Keratinocyte (primary cell): ENCODE measurements around the gene GABRE. TPM values are rescaled to one million over a fixed set of nuclear protein-coding genes. Genes with fewer than 3 reads are reported as not detected.
A peak's percentile ranks its signal among the peaks of the same experiment; 100 is the strongest.

ENCODE experiments used
- DNase-seq: peaks from one replicate; pipeline ENCODE4 v3.0.0-alpha.2; 2011; ENCODE audit warnings: low read depth, missing footprints, low spot score
- FAIRE-seq: peaks from 2 replicates; lab custom pipeline; 2011; peaks lifted over from hg19 to GRCh38; lab: Jason Lieb, UNC
- H2AFZ ChIP-seq: 2 replicates; pipeline ENCODE4 v1.6.0; 2012; ENCODE audit warnings: low read length, control low read depth, inconsistent platforms; ENCODE audit not compliant: control insufficient read depth
- H3K27ac ChIP-seq: 2 replicates; pipeline ENCODE4 v1.5.1; 2011; ENCODE audit warnings: low read length; ENCODE audit not compliant: control insufficient read depth, insufficient read depth
- H3K27me3 ChIP-seq: 3 replicates; pipeline ENCODE4 v1.6.0; 2011; ENCODE audit warnings: low read length; ENCODE audit not compliant: control insufficient read depth, insufficient read depth; ENCODE audit errors: extremely low read depth
- H3K36me3 ChIP-seq, 2 experiments: 2 replicates in 1 of 2; 3 replicates in 1 of 2; pipeline ENCODE4 v1.5.1; 2011; ENCODE audit warnings: low read length in 2 of 2, mild to moderate bottlenecking in 1 of 2; ENCODE audit not compliant: control insufficient read depth in 2 of 2, insufficient read depth in 2 of 2; ENCODE audit errors: extremely low read depth in 1 of 2
- H3K4me1 ChIP-seq: 3 replicates; pipeline ENCODE4 v1.5.1; 2011; ENCODE audit warnings: low read length; ENCODE audit not compliant: control insufficient read depth, insufficient read depth; ENCODE audit errors: extremely low read depth
- H3K4me2 ChIP-seq: 3 replicates; pipeline ENCODE4 v1.6.0; 2011; ENCODE audit warnings: low read depth, low read length; ENCODE audit not compliant: control insufficient read depth, insufficient read depth; ENCODE audit errors: extremely low read depth
- H3K4me3 ChIP-seq, 3 experiments: fragments of 200-600 bp in 1 of 3; sonication (generic) in 1 of 3; 2 replicates in 2 of 3; 3 replicates in 1 of 3; pipeline ENCODE4 v1.5.1; 2011 to 2016; ENCODE audit warnings: low read length in 3 of 3, mild to moderate bottlenecking in 3 of 3, control low read depth in 2 of 3, inconsistent platforms in 1 of 3, low read depth in 1 of 3, mixed read lengths in 1 of 3, mixed run types in 1 of 3, moderate library complexity in 1 of 3; ENCODE audit not compliant: control insufficient read depth in 2 of 3, insufficient read depth in 2 of 3; ENCODE audit errors: extremely low read depth in 1 of 3
- H3K79me2 ChIP-seq: 2 replicates; pipeline ENCODE4 v1.6.0; 2012; ENCODE audit warnings: low read length; ENCODE audit not compliant: control insufficient read depth, insufficient read depth
- H3K9ac ChIP-seq: 3 replicates; pipeline ENCODE4 v1.6.0; 2011; ENCODE audit warnings: low read length; ENCODE audit not compliant: control insufficient read depth, insufficient read depth; ENCODE audit errors: extremely low read depth
- H3K9me1 ChIP-seq: 3 replicates; pipeline ENCODE4 v1.6.0; 2011; ENCODE audit warnings: low read length; ENCODE audit not compliant: control insufficient read depth, insufficient read depth; ENCODE audit errors: extremely low read depth
- H3K9me3 ChIP-seq: 2 replicates; pipeline ENCODE4 v1.5.1; 2012; ENCODE audit warnings: low read depth, low read length; ENCODE audit not compliant: control insufficient read depth
- H4K20me1 ChIP-seq: 3 replicates; pipeline ENCODE4 v1.6.0; 2011; ENCODE audit warnings: low read length; ENCODE audit not compliant: control insufficient read depth, insufficient read depth; ENCODE audit errors: extremely low read depth
- CTCF ChIP-seq, 3 experiments: IDR thresholded peaks in 1 of 3; conservative IDR thresholded peaks in 1 of 3; optimal IDR thresholded peaks in 1 of 3; 2 replicates in 2 of 3; 3 replicates in 1 of 3; pipeline versions ENCODE3 to v1.5.1; 2011; ENCODE audit warnings: low read length in 3 of 3, mild to moderate bottlenecking in 3 of 3, moderate library complexity in 2 of 3, control low read depth in 1 of 3, inconsistent platforms in 1 of 3; ENCODE audit not compliant: insufficient read depth in 2 of 3; ENCODE audit errors: extremely low read depth in 1 of 3
- EZH2 ChIP-seq: IDR thresholded peaks from one replicate; pipeline ENCODE4 v1.6.1; 2012; ENCODE audit warnings: inconsistent platforms, mild to moderate bottlenecking, low read length, moderate library complexity
- dilution Hi-C: fragments of 300-500 bp; cut with MboI; formaldehyde crosslinking; loops from one replicate; pipeline ENCODE4 v1.7.0; 2020; ENCODE audit warnings: low sequenced_read_pairs; ENCODE audit not compliant: extremely low pct_ligation_motif_present
- polyA plus RNA-seq, 5 experiments: library from polyadenylated mRNA; depleted of rRNA in 3 of 5; stranded (reverse) in 3 of 5; stranded (forward) in 1 of 5; unstranded in 1 of 5; fragments of >200 nt; gene quantifications; 1 replicate in 1 of 5; 2 replicates in 3 of 5; 3 replicates in 1 of 5; pipeline versions ENCODE4 v1.2.1 to v1.2.3, GENCODE V29; 2011 to 2012; ENCODE audit warnings: missing spikeins in 2 of 5, low read depth in 1 of 5, low replicate concordance in 1 of 5

The GABRE gene
- polyA plus RNA-seq, 1 donor (not counting 4 experiments of a cell fraction or from before 2014, with no cell fraction given), result 34.1 TPM

- peaks cover 16% of the 10 kb centered on the region for H3K79me2 ChIP-seq
- DNase-seq, result no peak
- dilution Hi-C loops, result no loop called here
Observed at GRCh38 chrX:151975228-151975593, 735 bp upstream of the GABRE start.

GRCh38 chrX:151973851-151974335, 583 bp downstream of the GABRE start:
- Histone ChIP-seq H3K9me1 (no peaks in the 10 kb centered on the region), H4K20me1 (no peaks in the 10 kb centered on the region), H3K27ac (peak overlapping the region; percentile 60), H3K4me3 (peak overlapping the region; percentile 51 to 76 (median 64)), H3K4me1 (peaks cover 26% of the 10 kb centered on the region), H3K27me3 (no peaks in the 10 kb centered on the region), H2AFZ (no peak overlapping the region), H3K9ac (peak overlapping the region; percentile 73), H3K36me3 (peaks cover 0 to 4% of the 10 kb centered on the region in 2 experiments), H3K4me2 (peak overlapping the region; percentile 80), H3K9me3 (no peaks in the 10 kb centered on the region), H3K79me2 (peaks cover 16% of the 10 kb centered on the region)
- dilution Hi-C loops, result no loop called here
- FAIRE-seq, result no peak
- DNase-seq, result no peak
- no peak for TF ChIP-seq EZH2
- no peak for TF ChIP-seq CTCF (optimal IDR thresholded peaks at IDR 0.05 in 1 of 3, IDR thresholded peaks at IDR 0.05 in 1 of 3, conservative IDR thresholded peaks at IDR 0.05 in 1 of 3; ENCODE audit: extremely low read depth in 1 of 3, insufficient read depth in 2 of 3, low read length in 3 of 3)

More at GRCh38 chrX:151975228-151975593, 735 bp upstream of the GABRE start:
- peak overlapping the region; percentile 14 for H3K4me2 ChIP-seq
- no peak for FAIRE-seq
- no peaks in the 10 kb centered on the region for H3K9me3 ChIP-seq
- no peaks in the 10 kb centered on the region for H3K27me3 ChIP-seq
- no peak overlapping the region for H2AFZ ChIP-seq
- TF ChIP-seq EZH2 (no peak), CTCF (optimal IDR thresholded peaks at IDR 0.05 in 1 of 3, IDR thresholded peaks at IDR 0.05 in 1 of 3, conservative IDR thresholded peaks at IDR 0.05 in 1 of 3; ENCODE audit: extremely low read depth in 1 of 3, insufficient read depth in 2 of 3, low read length in 3 of 3) (no peak)
- H3K4me1 ChIP-seq, result peaks cover 26% of the 10 kb centered on the region
- no peaks in the 10 kb centered on the region for H3K9me1 ChIP-seq
- no peak overlapping the region for H3K4me3 ChIP-seq
- no peaks in the 10 kb centered on the region for H4K20me1 ChIP-seq
- H3K27ac ChIP-seq, result no peak overlapping the region
- no peaks in the 10 kb centered on the region for H3K36me3 ChIP-seq
- H3K9ac ChIP-seq, result no peak overlapping the region
